Bronchial epithelial cell (primary cell): ENCODE measurements around the gene ELMOD1. TPM values are rescaled to one million over a fixed set of nuclear protein-coding genes. Genes with fewer than 3 reads are reported as not detected.
"Not testable (repeated sequence)": the region's sequence is repeated elsewhere in the genome, so short reads cannot be mapped to it uniquely, and the experiment has no call there.

Experiments
- DNase-seq: peaks from one replicate; pipeline ENCODE4 v3.0.0-alpha.2; 2010; ENCODE audit warnings: low read depth
- FAIRE-seq: peaks from 2 replicates; lab custom pipeline; 2011; peaks lifted over from hg19 to GRCh38; lab: Jason Lieb, UNC
- H3K27me3 ChIP-seq: 2 replicates; pipeline ENCODE4 v1.5.1; 2011; ENCODE audit warnings: low read length; ENCODE audit not compliant: control insufficient read depth, insufficient read depth
- H3K36me3 ChIP-seq: 2 replicates; pipeline ENCODE4 v1.5.1; 2011; ENCODE audit warnings: low read length; ENCODE audit not compliant: control insufficient read depth, insufficient read depth
- H3K4me3 ChIP-seq: 2 replicates; pipeline ENCODE4 v1.5.1; 2011; ENCODE audit warnings: mild to moderate bottlenecking, low read depth, low read length, control low read depth
- CTCF ChIP-seq: IDR thresholded peaks from 2 replicates; pipeline ENCODE4 v1.5.1; 2011; ENCODE audit warnings: mild to moderate bottlenecking, moderate library complexity, low read length, control low read depth, inconsistent platforms; ENCODE audit not compliant: insufficient read depth, severe bottlenecking
- total RNA-seq: library from RNA; depleted of rRNA; stranded (reverse); fragments of >200 nt; gene quantifications from 2 replicates; pipeline ENCODE4 v1.2.1, GENCODE V29; 2014

Gene ELMOD1
- total RNA-seq, 1 donor from 2014 or later: under 0.01 TPM

- H3K36me3 ChIP-seq: no peaks in the 10 kb centered on the region
- no peaks in the 10 kb centered on the region for H3K27me3 ChIP-seq
- TF ChIP-seq CTCF: no peak
- DNase-seq: peak; percentile 59
- FAIRE-seq: no peak
- H3K4me3 ChIP-seq: peak within 1 kb of the TSS; percentile 52
Observed at GRCh38 chr11:107565219-107565937, 25.6 kb upstream of the ELMOD1 start, which contains the start of gene ALKBH8. TSS of gene ALKBH8 (minus strand) at chr11:107565735. CDS start at chr11:107560893, 4,842 bp downstream.

GRCh38 chr11:107565955-107566501 lies 24.9 kb upstream of the ELMOD1 start:
- peak; percentile 52 for DNase-seq
- H3K36me3 ChIP-seq, H3K27me3 ChIP-seq, FAIRE-seq: not testable (repeated sequence)
- H3K4me3 ChIP-seq: peak overlapping the region; percentile 52

- Histone ChIP-seq H3K4me3 (no peak overlapping the region), H3K27me3 (no peaks in the 10 kb centered on the region), H3K36me3 (no peaks in the 10 kb centered on the region)
- no peak for FAIRE-seq
- TF ChIP-seq CTCF: no peak
- DNase-seq: no peak
Observed at GRCh38 chr11:107566569-107566968, 24.4 kb upstream of the ELMOD1 start.

GRCh38 chr11:107567739-107568335 lies 23.1 kb upstream of the ELMOD1 start:
- no peak for FAIRE-seq
- TF ChIP-seq CTCF: no peak
- Histone ChIP-seq H3K4me3 (no peak overlapping the region), H3K36me3 (no peaks in the 10 kb centered on the region), H3K27me3 (no peaks in the 10 kb centered on the region)
- DNase-seq: no peak

- FAIRE-seq (no peak), DNase-seq (no peak)
- TF ChIP-seq CTCF: no peak
- H3K4me3 ChIP-seq: no peak overlapping the region
- no peaks in the 10 kb centered on the region for H3K36me3 ChIP-seq
- H3K27me3 ChIP-seq: no peaks in the 10 kb centered on the region
Observed at GRCh38 chr11:107570015-107570414, 20.9 kb upstream of the ELMOD1 start.

- FAIRE-seq (no peak), DNase-seq (no peak)
- no peak for TF ChIP-seq CTCF
- no peak overlapping the region for H3K4me3 ChIP-seq
- H3K36me3 ChIP-seq: no peaks in the 10 kb centered on the region
- H3K27me3 ChIP-seq: no peaks in the 10 kb centered on the region
Observed at GRCh38 chr11:107573438-107573837, 17.5 kb upstream of the ELMOD1 start.
